Vagina (tissue), 2 donors: ENCODE measurements around the gene SLC6A3. TPM values are rescaled to one million over a fixed set of nuclear protein-coding genes. Genes with fewer than 3 reads are reported as not detected.

Source experiments
- DNase-seq, 2 donors: peaks; one replicate each; pipeline ENCODE4 v3.0.0-alpha.2; 2017; ENCODE audit errors: extremely low spot score in 2 of 2
- H3K27ac ChIP-seq: fragments of 200-600 bp; sonication (generic); one replicate; pipeline ENCODE4 v1.5.1; 2019
- H3K27me3 ChIP-seq: fragments of 200-600 bp; sonication (generic); one replicate; pipeline ENCODE4 v1.5.1; 2019
- H3K36me3 ChIP-seq, 2 donors: fragments of 200-600 bp; sonication (generic); one replicate each; pipeline ENCODE4 v1.5.1; 2017 to 2019
- H3K4me1 ChIP-seq: fragments of 200-600 bp; sonication (generic); one replicate; pipeline ENCODE4 v1.5.1; 2019
- H3K4me3 ChIP-seq, 2 donors: fragments of 200-600 bp; sonication (generic); 1 replicate in 1 of 2; 2 replicates in 1 of 2; pipeline ENCODE4 v1.5.1; 2016 to 2019
- H3K9me3 ChIP-seq: fragments of 200-600 bp; sonication (generic); one replicate; pipeline ENCODE4 v1.5.1; 2019
- CTCF ChIP-seq, 3 experiments: fragments of 450-650 bp in 2 of 3; fragments of 200-600 bp in 1 of 3; sonication (generic) in 1 of 3; IDR thresholded peaks; one replicate each; pipeline ENCODE4 v1.5.1; 2017 to 2019; ENCODE audit warnings: antibody characterized with exemption in 3 of 3, mild to moderate bottlenecking in 2 of 3, moderate library complexity in 2 of 3
- POLR2A ChIP-seq, 2 donors: fragments of 450-650 bp; IDR thresholded peaks; one replicate each; pipeline ENCODE4 v1.6.1; 2017; ENCODE audit warnings: antibody characterized with exemption in 2 of 2, mild to moderate bottlenecking in 2 of 2, moderate library complexity in 2 of 2
- POLR2AphosphoS5 ChIP-seq, 2 donors: sonication (generic); formaldehyde crosslinking; IDR thresholded peaks; one replicate each; pipeline ENCODE4 v1.9.0; 2017; ENCODE audit warnings: antibody characterized with exemption in 2 of 2, mild to moderate bottlenecking in 2 of 2, low read depth in 1 of 2; ENCODE audit not compliant: insufficient read depth in 1 of 2
- intact Hi-C: fragments of 100-400 bp; cut with DNase I; formaldehyde crosslinking; loops from one replicate; pipeline ENCODE4 v1.15.1; 2023
- total RNA-seq: library from RNA; depleted of rRNA; stranded (reverse); fragments of >200 nt; gene quantifications from one replicate; pipeline ENCODE4 v1.2.3, GENCODE V29; 2016

The SLC6A3 gene
- total RNA-seq, 1 donor from 2014 or later, result 0.49 TPM

GRCh38 chr5:1438871-1439270, 6.4 kb downstream of the SLC6A3 start:
- Histone ChIP-seq H3K4me3 (no peak overlapping the region), H3K27ac (no peak overlapping the region), H3K36me3 (no peaks in the 10 kb centered on the region), H3K9me3 (no peaks in the 10 kb centered on the region), H3K27me3 (peaks cover 6% of the 10 kb centered on the region), H3K4me1 (no peaks in the 10 kb centered on the region)
- DNase-seq, result no peak
- TF ChIP-seq POLR2AphosphoS5 (IDR thresholded peaks at IDR 0.05; ENCODE audit: insufficient read depth in 1 of 2, low read depth in 1 of 2) (no peak), CTCF (IDR thresholded peaks at IDR 0.05) (no peak), POLR2A (IDR thresholded peaks at IDR 0.05) (no peak)
- intact Hi-C loops, result no loop called here

GRCh38 chr5:1437876-1438559, 7.2 kb downstream of the SLC6A3 start:
- no peak overlapping the region for H3K4me3 ChIP-seq
- no peaks in the 10 kb centered on the region for H3K36me3 ChIP-seq
- no peak overlapping the region for H3K27ac ChIP-seq
- intact Hi-C loops, result no loop called here
- no peaks in the 10 kb centered on the region for H3K9me3 ChIP-seq
- H3K4me1 ChIP-seq, result no peaks in the 10 kb centered on the region
- DNase-seq, result no peak
- peaks cover 6% of the 10 kb centered on the region for H3K27me3 ChIP-seq
- TF ChIP-seq POLR2A (IDR thresholded peaks at IDR 0.05), result no peak
- no peak for TF ChIP-seq CTCF (IDR thresholded peaks at IDR 0.05)
- no peak for TF ChIP-seq POLR2AphosphoS5 (IDR thresholded peaks at IDR 0.05; ENCODE audit: insufficient read depth in 1 of 2, low read depth in 1 of 2)

GRCh38 chr5:1437226-1437829, 7.9 kb downstream of the SLC6A3 start:
- Histone ChIP-seq H3K4me3 (no peak overlapping the region), H3K9me3 (no peaks in the 10 kb centered on the region), H3K4me1 (no peaks in the 10 kb centered on the region), H3K36me3 (no peaks in the 10 kb centered on the region), H3K27me3 (peaks cover 6% of the 10 kb centered on the region), H3K27ac (no peak overlapping the region)
- intact Hi-C loops, result no loop called here
- no peak for DNase-seq
- TF ChIP-seq CTCF (IDR thresholded peaks at IDR 0.05) (no peak), POLR2A (IDR thresholded peaks at IDR 0.05) (no peak), POLR2AphosphoS5 (IDR thresholded peaks at IDR 0.05; ENCODE audit: insufficient read depth in 1 of 2, low read depth in 1 of 2) (no peak)

GRCh38 chr5:1436681-1437080, 8.6 kb downstream of the SLC6A3 start:
- intact Hi-C loops, result no loop called here

More at GRCh38 chr5:1436681-1437080, 8.6 kb downstream of the SLC6A3 start:
- no peak for DNase-seq
- H3K9me3 ChIP-seq, result no peaks in the 10 kb centered on the region
- H3K36me3 ChIP-seq, result no peaks in the 10 kb centered on the region
- H3K4me3 ChIP-seq, result no peak overlapping the region
- H3K27me3 ChIP-seq, result peaks cover under 1% of the 10 kb centered on the region
- H3K27ac ChIP-seq, result no peak overlapping the region
- TF ChIP-seq POLR2AphosphoS5 (IDR thresholded peaks at IDR 0.05; ENCODE audit: insufficient read depth in 1 of 2, low read depth in 1 of 2) (no peak), POLR2A (IDR thresholded peaks at IDR 0.05) (no peak), CTCF (IDR thresholded peaks at IDR 0.05) (no peak)
- no peaks in the 10 kb centered on the region for H3K4me1 ChIP-seq
